Activated CD8-positive, alpha-beta T cell treated with anti-CD3 and anti-CD28 coated beads, Interleukin-2, amount 10 ng/mL, durations not matched to agents 7 days and 5 days (primary cell): ENCODE measurements around the gene DOP1B. TPM values are rescaled to one million over a fixed set of nuclear protein-coding genes. Genes with fewer than 3 reads are reported as not detected.

Experiments used
- total RNA-seq, 2 experiments: library from RNA; stranded (reverse); gene quantifications; one replicate each; pipeline ENCODE4 v1.2.3, GENCODE V29; 2021

DOP1B gene
- total RNA-seq, 2 experiments from 2014 or later: 30.3 to 30.9 TPM

Other genes starting within 250 kb of the DOP1B start
- 10 to 100 TPM; 19.8 to 22.3 TPM for gene SETD4, start 96.3 kb upstream of the DOP1B start, total RNA-seq
- 10 to 100 TPM; 54.1 to 62.3 TPM for gene CBR1, start 86.8 kb upstream of the DOP1B start, total RNA-seq
- gene CBR3, start 21.7 kb upstream of the DOP1B start, total RNA-seq: 10 to 100 TPM; 29.6 to 32.3 TPM
- 10 to 100 TPM; 31.6 to 35.2 TPM for gene MORC3, start 163.4 kb downstream of the DOP1B start, total RNA-seq
- gene CHAF1B, start 228.6 kb downstream of the DOP1B start, total RNA-seq: 10 to 100 TPM; 27.4 to 28.1 TPM